ENCODE data around the gene SH3GL1.

SH3GL1 gene

GRCh38 chr19:4423416-4424126 is 23.2 kb upstream of the SH3GL1 start:
- H3K36me3 ChIP-seq (ENCODE audit: insufficient read depth), result peaks cover 5% of the 10 kb centered on the region; the same call in 1 of the 2 replicates
- H3K4me1 ChIP-seq (ENCODE audit: low read depth, poor library complexity, severe bottlenecking), result peaks cover 13% of the 10 kb centered on the region
- H3K4me2 ChIP-seq, result no peak overlapping the region
- no peaks in the 10 kb centered on the region for H4K20me1 ChIP-seq (ENCODE audit: insufficient read depth)
- no peak overlapping the region for H3K27ac ChIP-seq
- no peak for TF ChIP-seq CTCF (conservative IDR thresholded peaks at IDR 0.05; ENCODE audit: low read depth, low read length)
- no peak overlapping the region for H3K4me3 ChIP-seq (IDR thresholded peaks at IDR 0.05; ENCODE audit: insufficient read depth, low read depth, low read length)
- no peaks in the 10 kb centered on the region for H3K27me3 ChIP-seq (ENCODE audit: insufficient read depth, low read depth)
- H3K9ac ChIP-seq, result no peak overlapping the region
- no peak overlapping the region for H2AFZ ChIP-seq (ENCODE audit: low read depth)
- no peaks in the 10 kb centered on the region for H3K79me2 ChIP-seq (ENCODE audit: insufficient read depth, low read depth)

GRCh38 chr19:4416268-4416667 is 15.9 kb upstream of the SH3GL1 start:
- Histone ChIP-seq H3K27me3 (ENCODE audit: insufficient read depth, low read depth) (no peaks in the 10 kb centered on the region), H3K4me3 (IDR thresholded peaks at IDR 0.05; ENCODE audit: insufficient read depth, low read depth, low read length) (no peak overlapping the region), H3K36me3 (ENCODE audit: insufficient read depth) (peaks cover 11% of the 10 kb centered on the region; the same call in 1 of the 2 replicates), H4K20me1 (ENCODE audit: insufficient read depth) (0 out of 2 replicates have a peak, but pooled peaks cover 6% of the 10 kb centered on the region), H3K4me1 (ENCODE audit: low read depth, poor library complexity, severe bottlenecking) (no peaks in the 10 kb centered on the region), H3K27ac (no peak overlapping the region), H3K79me2 (ENCODE audit: insufficient read depth, low read depth) (peaks cover 37% of the 10 kb centered on the region; the same call in 1 of the 2 replicates), H3K4me2 (no peak overlapping the region), H2AFZ (ENCODE audit: low read depth) (no peak overlapping the region), H3K9ac (no peak overlapping the region)
- no peak for TF ChIP-seq CTCF (conservative IDR thresholded peaks at IDR 0.05; ENCODE audit: low read depth, low read length)

GRCh38 chr19:4415352-4415751 is 15.0 kb upstream of the SH3GL1 start:
- no peak overlapping the region for H3K9ac ChIP-seq
- H3K27ac ChIP-seq, result no peak overlapping the region
- H4K20me1 ChIP-seq (ENCODE audit: insufficient read depth), result 0 out of 2 replicates have a peak, but pooled peaks cover 6% of the 10 kb centered on the region
- no peak overlapping the region for H3K4me2 ChIP-seq
- H3K79me2 ChIP-seq (ENCODE audit: insufficient read depth, low read depth), result peaks cover 43% of the 10 kb centered on the region; the same call in 1 of the 2 replicates
- no peaks in the 10 kb centered on the region for H3K27me3 ChIP-seq (ENCODE audit: insufficient read depth, low read depth)
- H3K4me3 ChIP-seq (IDR thresholded peaks at IDR 0.05; ENCODE audit: insufficient read depth, low read depth, low read length), result no peak overlapping the region
- H3K4me1 ChIP-seq (ENCODE audit: low read depth, poor library complexity, severe bottlenecking), result no peaks in the 10 kb centered on the region
- peaks cover 11% of the 10 kb centered on the region; the same call in 1 of the 2 replicates for H3K36me3 ChIP-seq (ENCODE audit: insufficient read depth)
- H2AFZ ChIP-seq (ENCODE audit: low read depth), result no peak overlapping the region
- TF ChIP-seq CTCF (conservative IDR thresholded peaks at IDR 0.05; ENCODE audit: low read depth, low read length), result no peak

- no peak overlapping the region for H2AFZ ChIP-seq (ENCODE audit: low read depth)
Observed at GRCh38 chr19:4414800-4415321, 14.5 kb upstream of the SH3GL1 start.

More at GRCh38 chr19:4414800-4415321, 14.5 kb upstream of the SH3GL1 start:
- no peak overlapping the region for H3K4me3 ChIP-seq (IDR thresholded peaks at IDR 0.05; ENCODE audit: insufficient read depth, low read depth, low read length)
- no peaks in the 10 kb centered on the region for H3K27me3 ChIP-seq (ENCODE audit: insufficient read depth, low read depth)
- no peak overlapping the region for H3K4me2 ChIP-seq
- H4K20me1 ChIP-seq (ENCODE audit: insufficient read depth), result 0 out of 2 replicates have a peak, but pooled peaks cover 6% of the 10 kb centered on the region
- TF ChIP-seq CTCF (conservative IDR thresholded peaks at IDR 0.05; ENCODE audit: low read depth, low read length), result no peak
- no peaks in the 10 kb centered on the region for H3K4me1 ChIP-seq (ENCODE audit: low read depth, poor library complexity, severe bottlenecking)
- H3K36me3 ChIP-seq (ENCODE audit: insufficient read depth), result peaks cover 11% of the 10 kb centered on the region; the same call in 1 of the 2 replicates
- peaks cover 47% of the 10 kb centered on the region; the same call in 1 of the 2 replicates for H3K79me2 ChIP-seq (ENCODE audit: insufficient read depth, low read depth)
- no peak overlapping the region for H3K27ac ChIP-seq
- no peak overlapping the region for H3K9ac ChIP-seq

All from KMS-11 (cell line).